NCI-H128 (cell line): ENCODE measurements around the gene SCFD2.
"Not testable (repeated sequence)": the region's sequence is repeated elsewhere in the genome, so short reads cannot be mapped to it uniquely, and the experiment has no call there.

ENCODE experiments used
- DNase-seq: peaks from one replicate; lab custom pipeline; 2025; ENCODE audit not compliant: unreplicated experiment; lab: John Stamatoyannopoulos, UW

SCFD2 gene

GRCh38 chr4:52841682-52842456 lies 524.0 kb downstream of the SCFD2 start:
- no peak for DNase-seq

- DNase-seq, result no peak
Measured at GRCh38 chr4:52840531-52841370, 525.1 kb downstream of the SCFD2 start.

- no peak for DNase-seq
Measured at GRCh38 chr4:52838729-52839586, 526.9 kb downstream of the SCFD2 start.

GRCh38 chr4:52837716-52838558 lies 527.9 kb downstream of the SCFD2 start:
- DNase-seq, result no peak

- DNase-seq, result no peak
Measured at GRCh38 chr4:52836678-52837077, 529.2 kb downstream of the SCFD2 start.

- DNase-seq, result no peak
Measured at GRCh38 chr4:52836120-52836519, 529.7 kb downstream of the SCFD2 start.

- DNase-seq, result not testable (repeated sequence)
Measured at GRCh38 chr4:52834641-52835456, 531.0 kb downstream of the SCFD2 start.

GRCh38 chr4:52833941-52834525 lies 531.8 kb downstream of the SCFD2 start:
- DNase-seq, result no peak

GRCh38 chr4:52825460-52826090 lies 540.3 kb downstream of the SCFD2 start:
- no peak for DNase-seq

GRCh38 chr4:52824603-52825459 lies 541.0 kb downstream of the SCFD2 start:
- no peak for DNase-seq

GRCh38 chr4:52824270-52824602 lies 541.6 kb downstream of the SCFD2 start:
- no peak for DNase-seq

- no peak for DNase-seq
Measured at GRCh38 chr4:52823702-52824092, 542.2 kb downstream of the SCFD2 start.
